PC-3 (cell line): ENCODE results near the gene MISP3. TPM values are rescaled to one million over a fixed set of nuclear protein-coding genes. Genes with fewer than 3 reads are reported as not detected.

Experiments used
- ATAC-seq: fragments of 200-7000 bp; cut with Tn5 transposase; 2 replicates; pipeline ENCODE4 v1.9.1; 2020; ENCODE audit warnings: mild to moderate bottlenecking, moderate library complexity
- BruUV-seq: library from RNA; stranded (reverse); fragments of 400-500 nt; replicated peaks from 2 replicates; lab custom pipeline; 2021; lab: Mats Ljungman, UMichigan
- CTCF ChIA-PET: fragments of 300-600 bp; sonication (Branson Sonifier 250); formaldehyde crosslinking; loops from one replicate; lab custom pipeline; 2022; ENCODE audit warnings: antibody characterized with exemption; lab: Charles Lee
- POLR2A ChIA-PET: fragments of 300-600 bp; sonication (Branson Sonifier 250); formaldehyde crosslinking; loops from one replicate; lab custom pipeline; 2022; ENCODE audit warnings: antibody characterized with exemption; ENCODE audit not compliant: unreplicated experiment; lab: Charles Lee
- DNase-seq: peaks from one replicate; pipeline ENCODE4 v3.0.0-alpha.2; 2015
- H2AFZ ChIP-seq: fragments of 300-600 bp; sonication (generic); 2 replicates; pipeline ENCODE4 v1.6.0; 2016; ENCODE audit warnings: antibody characterized with exemption, low read length
- H3F3A ChIP-seq: fragments of 300-600 bp; sonication (generic); one replicate; pipeline ENCODE4 v1.6.0; 2017; ENCODE audit warnings: antibody characterized with exemption, low read length, control low read depth, mild to moderate bottlenecking; ENCODE audit not compliant: unreplicated experiment
- H3K27ac ChIP-seq: fragments of 300-600 bp; sonication (generic); 2 replicates; pipeline ENCODE4 v1.5.1; 2016; ENCODE audit warnings: mild to moderate bottlenecking, low read length
- H3K27me3 ChIP-seq: fragments of 300-600 bp; sonication (generic); 2 replicates; pipeline ENCODE4 v1.6.1; 2016; ENCODE audit warnings: low read length, mixed read lengths
- H3K36me3 ChIP-seq: fragments of 300-600 bp; sonication (generic); 2 replicates; pipeline ENCODE4 v1.6.1; 2016; ENCODE audit warnings: low read depth, mixed run types, low read length, mixed read lengths
- H3K4me1 ChIP-seq: fragments of 300-600 bp; sonication (generic); 2 replicates; pipeline ENCODE4 v1.5.1; 2016; ENCODE audit warnings: low read length; ENCODE audit not compliant: insufficient read depth
- H3K4me2 ChIP-seq: fragments of 300-600 bp; sonication (generic); 2 replicates; pipeline ENCODE4 v1.6.0; 2016; ENCODE audit warnings: low read length
- H3K4me3 ChIP-seq: fragments of 300-600 bp; sonication (generic); 2 replicates; pipeline ENCODE4 v1.5.1; 2016; ENCODE audit warnings: mild to moderate bottlenecking, low read length, mixed read lengths
- H3K79me2 ChIP-seq: fragments of 300-600 bp; sonication (generic); 2 replicates; pipeline ENCODE4 v1.6.1; 2017; ENCODE audit warnings: low read length, mixed read lengths
- H3K9ac ChIP-seq: fragments of 300-600 bp; sonication (generic); 2 replicates; pipeline ENCODE4 v1.6.0; 2016; ENCODE audit warnings: mild to moderate bottlenecking, low read length
- H3K9me2 ChIP-seq: fragments of 300-600 bp; sonication (generic); replicated peaks from 2 replicates; pipeline ENCODE4 v1.6.1; 2016; ENCODE audit warnings: mixed run types, low read length, mixed read lengths
- H3K9me3 ChIP-seq: fragments of 300-600 bp; sonication (generic); 2 replicates; pipeline ENCODE4 v1.6.1; 2016; ENCODE audit warnings: low read length, mixed read lengths
- H4K20me1 ChIP-seq: fragments of 300-600 bp; sonication (generic); 2 replicates; pipeline ENCODE4 v1.6.1; 2016; ENCODE audit warnings: low read length, mixed read lengths
- EZH2 ChIP-seq: fragments of 300-600 bp; sonication (generic); IDR thresholded peaks from one replicate; pipeline ENCODE4 v1.6.1; 2017; ENCODE audit warnings: antibody characterized with exemption, mild to moderate bottlenecking, low read length; ENCODE audit not compliant: unreplicated experiment
- EZH2phosphoT487 ChIP-seq: fragments of 300-600 bp; sonication (generic); IDR thresholded peaks from 2 replicates; pipeline ENCODE4 v1.6.1; 2018; ENCODE audit warnings: mild to moderate bottlenecking, antibody characterized with exemption, low read length, borderline replicate concordance
- intact Hi-C: fragments of 100-400 bp; cut with micrococcal nuclease; formaldehyde crosslinking; loops from 2 replicates; pipeline ENCODE4 v1.9.0; 2023
- total RNA-seq: library from RNA; depleted of rRNA; stranded (reverse); fragments of >200 nt; gene quantifications from 2 replicates; pipeline ENCODE4 v1.2.3, GENCODE V29; 2014
- TF ChIP-seq, protein P1 (sequence below): fragments of 300-600 bp; sonication (generic); conservative IDR thresholded peaks from 2 replicates; pipeline ENCODE4 v1.5.1; 2017; ENCODE audit warnings: antibody characterized with exemption, low read depth, mild to moderate bottlenecking, low read length

MISP3 gene
- total RNA-seq, 1 experiment from 2014 or later, result 6.1 TPM

DNA sequence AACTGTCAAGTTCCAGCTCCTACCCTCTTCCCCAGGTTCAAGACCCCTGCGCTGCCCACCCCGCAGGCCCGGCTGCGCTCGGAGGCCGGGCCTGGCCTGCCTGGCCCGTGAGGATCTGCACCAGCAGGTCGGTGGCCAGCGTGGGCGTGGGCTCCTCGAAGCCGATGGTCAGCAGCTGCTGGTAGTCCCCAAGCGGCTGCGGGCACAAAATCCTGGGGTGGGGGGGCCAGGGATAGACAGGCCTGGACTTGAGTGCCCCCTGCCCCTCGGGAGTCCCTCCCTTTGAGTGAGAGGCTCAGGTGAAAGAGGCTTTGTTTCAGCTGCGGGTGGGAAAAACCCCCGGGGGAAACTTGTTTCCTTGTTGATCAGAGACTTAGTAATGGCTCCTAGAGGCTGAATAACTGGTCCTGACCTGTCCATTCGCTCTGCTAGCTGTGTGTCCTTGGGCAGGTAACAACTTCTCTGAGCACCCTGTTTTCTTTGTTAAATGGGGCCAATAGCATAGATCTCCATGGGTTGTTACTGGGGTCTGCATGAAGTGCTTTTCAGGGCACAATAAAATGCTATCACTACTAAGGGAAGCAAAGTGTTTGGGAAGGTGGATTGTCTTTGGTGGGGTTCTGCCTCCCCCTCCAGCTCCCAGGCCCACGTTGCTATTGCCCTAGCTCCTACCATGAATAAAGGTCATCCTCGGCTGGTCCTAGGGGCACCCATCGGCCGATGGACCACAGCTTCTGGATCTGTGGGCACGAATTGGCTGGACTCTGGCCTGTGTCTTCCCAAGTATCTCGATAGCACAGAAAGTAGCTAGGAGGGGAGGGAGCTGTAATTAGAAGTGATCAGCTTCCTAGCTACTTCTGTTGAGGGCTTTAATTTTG is 9.4 kb downstream of the MISP3 start:
- Histone ChIP-seq H2AFZ (peak overlapping the region; percentile 74), H3K27me3 (no peaks in the 10 kb centered on the region), H3K4me3 (peak overlapping the region; percentile 87), H3K79me2 (peaks cover 15% of the 10 kb centered on the region), H4K20me1 (no peaks in the 10 kb centered on the region), H3K9me2 (no peaks in the 10 kb centered on the region), H3K27ac (peak overlapping the region; percentile 31), H3K4me1 (peaks cover 15% of the 10 kb centered on the region), H3F3A (no peaks in the 10 kb centered on the region), H3K9me3 (no peaks in the 10 kb centered on the region), H3K36me3 (no peaks in the 10 kb centered on the region), H3K9ac (peak overlapping the region; percentile 76), H3K4me2 (peak overlapping the region; percentile 92)
- CTCF ChIA-PET, result interaction anchor here (0.5 to 0.7 kb wide), 2 partner anchors 9 to 178 kb away, joined by 3 to 5 read pairs; partner anchors contain the start of gene MISP3
- intact Hi-C loops, result loop anchor here (2.0 kb wide), 2 partner anchors 55 to 75 kb away; partner anchors contain the start of genes ASF1B and RFX1
- POLR2A ChIA-PET, result interaction anchor here (0.5 to 0.6 kb wide), 2 partner anchors 50 to 153 kb away, joined by 3 to 4 read pairs; no protein-coding TSS in a partner anchor
- BruUV-seq, result TSS peak; percentile 69
- peak; percentile 17 for DNase-seq
- peak; percentile 17; the same call in 1 of the 2 replicates for ATAC-seq
- TF ChIP-seq, protein P1, sequence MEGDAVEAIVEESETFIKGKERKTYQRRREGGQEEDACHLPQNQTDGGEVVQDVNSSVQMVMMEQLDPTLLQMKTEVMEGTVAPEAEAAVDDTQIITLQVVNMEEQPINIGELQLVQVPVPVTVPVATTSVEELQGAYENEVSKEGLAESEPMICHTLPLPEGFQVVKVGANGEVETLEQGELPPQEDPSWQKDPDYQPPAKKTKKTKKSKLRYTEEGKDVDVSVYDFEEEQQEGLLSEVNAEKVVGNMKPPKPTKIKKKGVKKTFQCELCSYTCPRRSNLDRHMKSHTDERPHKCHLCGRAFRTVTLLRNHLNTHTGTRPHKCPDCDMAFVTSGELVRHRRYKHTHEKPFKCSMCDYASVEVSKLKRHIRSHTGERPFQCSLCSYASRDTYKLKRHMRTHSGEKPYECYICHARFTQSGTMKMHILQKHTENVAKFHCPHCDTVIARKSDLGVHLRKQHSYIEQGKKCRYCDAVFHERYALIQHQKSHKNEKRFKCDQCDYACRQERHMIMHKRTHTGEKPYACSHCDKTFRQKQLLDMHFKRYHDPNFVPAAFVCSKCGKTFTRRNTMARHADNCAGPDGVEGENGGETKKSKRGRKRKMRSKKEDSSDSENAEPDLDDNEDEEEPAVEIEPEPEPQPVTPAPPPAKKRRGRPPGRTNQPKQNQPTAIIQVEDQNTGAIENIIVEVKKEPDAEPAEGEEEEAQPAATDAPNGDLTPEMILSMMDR, result no peak
- TF ChIP-seq EZH2 (no peak), EZH2phosphoT487 (no peak)

GRCh38 chr19:14082675-14082960 is 10.0 kb downstream of the MISP3 start:
- CTCF ChIA-PET, result interaction anchor here (0.5 kb wide), 1 partner anchor 179 kb away, joined by 3 read pairs; no protein-coding TSS in a partner anchor
- H3K4me2 ChIP-seq, result peak overlapping the region; percentile 92
- no peaks in the 10 kb centered on the region for H3K9me3 ChIP-seq

More at GRCh38 chr19:14082675-14082960, 10.0 kb downstream of the MISP3 start:
- BruUV-seq, result no TSS peak
- H4K20me1 ChIP-seq, result no peaks in the 10 kb centered on the region
- ATAC-seq, result no peak
- peak overlapping the region; percentile 87; the same call in 1 of the 2 replicates for H3K4me3 ChIP-seq
- no peak overlapping the region for H3K27ac ChIP-seq
- DNase-seq, result no peak
- no peaks in the 10 kb centered on the region for H3K36me3 ChIP-seq
- H3K9me2 ChIP-seq, result no peaks in the 10 kb centered on the region
- H3K79me2 ChIP-seq, result peaks cover 15% of the 10 kb centered on the region
- H3F3A ChIP-seq, result no peaks in the 10 kb centered on the region
- no peak for TF ChIP-seq EZH2
- no peak for TF ChIP-seq EZH2phosphoT487
- TF ChIP-seq, protein P1, result no peak
- no peaks in the 10 kb centered on the region for H3K27me3 ChIP-seq
- H2AFZ ChIP-seq, result no peak overlapping the region
- POLR2A ChIA-PET, result interaction anchor here (0.6 kb wide), 1 partner anchor 154 kb away, joined by 3 read pairs; no protein-coding TSS in a partner anchor
- no peak overlapping the region for H3K9ac ChIP-seq
- intact Hi-C loops, result no loop called here
- peaks cover 15% of the 10 kb centered on the region for H3K4me1 ChIP-seq
